Liver (tissue), 9 donors: ENCODE measurements around the gene CT47C1. TPM values are rescaled to one million over a fixed set of nuclear protein-coding genes. Genes with fewer than 3 reads are reported as not detected.

Experiments
- DNase-seq: peaks from one replicate; pipeline ENCODE4 v3.0.0-alpha.2; 2017; ENCODE audit warnings: low spot score
- H3K27ac ChIP-seq, 2 donors: one replicate each; pipeline ENCODE4 v1.7.0; 2013; ENCODE audit warnings: inconsistent platforms in 2 of 2, low read length in 2 of 2, control low read depth in 1 of 2, low read depth in 1 of 2, mild to moderate bottlenecking in 1 of 2
- H3K27me3 ChIP-seq, 4 donors: one replicate each; pipeline versions ENCODE4 v1.6.1 to v1.7.0; 2013; ENCODE audit warnings: low read length in 3 of 4, inconsistent platforms in 1 of 4, mild to moderate bottlenecking in 1 of 4, moderate library complexity in 1 of 4; ENCODE audit not compliant: control insufficient read depth in 4 of 4, insufficient read depth in 4 of 4
- H3K36me3 ChIP-seq, 4 donors: one replicate each; pipeline versions ENCODE4 v1.6.1 to v1.7.0; 2013; ENCODE audit warnings: low read length in 3 of 4, mild to moderate bottlenecking in 3 of 4, low read depth in 1 of 4, moderate library complexity in 1 of 4; ENCODE audit not compliant: control insufficient read depth in 4 of 4, insufficient read depth in 3 of 4
- H3K4me1 ChIP-seq, 4 donors: one replicate each; pipeline versions ENCODE4 v1.6.1 to v1.7.0; 2013; ENCODE audit warnings: low read length in 3 of 4, mild to moderate bottlenecking in 3 of 4, moderate library complexity in 1 of 4; ENCODE audit not compliant: control insufficient read depth in 4 of 4, insufficient read depth in 4 of 4
- H3K4me3 ChIP-seq, 3 donors: one replicate each; pipeline versions ENCODE4 v1.6.1 to v1.7.0; 2013; ENCODE audit warnings: low read length in 3 of 3, control low read depth in 1 of 3, low read depth in 1 of 3, mild to moderate bottlenecking in 1 of 3
- H3K9ac ChIP-seq, 2 donors: one replicate each; pipeline ENCODE4 v1.7.0; 2013; ENCODE audit warnings: low read length in 2 of 2, mild to moderate bottlenecking in 2 of 2, moderate library complexity in 2 of 2, control low read depth in 1 of 2, low read depth in 1 of 2
- H3K9me3 ChIP-seq, 4 donors: one replicate each; pipeline versions ENCODE4 v1.6.1 to v1.7.0; 2013; ENCODE audit warnings: low read length in 3 of 4; ENCODE audit not compliant: control insufficient read depth in 4 of 4
- EGR1 ChIP-seq, 2 donors: IDR thresholded peaks; 2 replicates each; pipeline ENCODE4 v1.6.1; 2016 to 2018; ENCODE audit warnings: antibody characterized with exemption in 2 of 2, low read depth in 2 of 2
- FOXA1 ChIP-seq: IDR thresholded peaks from 2 replicates; pipeline ENCODE4 v1.6.1; 2016; ENCODE audit warnings: antibody characterized with exemption
- FOXA2 ChIP-seq: IDR thresholded peaks from 2 replicates; pipeline ENCODE4 v1.6.1; 2016; ENCODE audit warnings: antibody characterized with exemption
- HNF4A ChIP-seq, 2 donors: conservative IDR thresholded peaks; 2 replicates each; pipeline ENCODE4 v1.6.1; 2016; ENCODE audit warnings: antibody characterized with exemption in 2 of 2, mild to moderate bottlenecking in 2 of 2
- NR2F2 ChIP-seq: IDR thresholded peaks from 2 replicates; pipeline ENCODE4 v1.6.1; 2016; ENCODE audit warnings: antibody characterized with exemption
- RXRA ChIP-seq, 2 donors: IDR thresholded peaks; 2 replicates each; pipeline ENCODE4 v1.6.1; 2017 to 2018; ENCODE audit warnings: antibody characterized with exemption in 2 of 2, mild to moderate bottlenecking in 1 of 2
- SP1 ChIP-seq: IDR thresholded peaks from 2 replicates; pipeline ENCODE4 v1.6.1; 2018; ENCODE audit warnings: antibody characterized with exemption, mild to moderate bottlenecking
- TAF1 ChIP-seq: conservative IDR thresholded peaks from 2 replicates; pipeline ENCODE4 v1.6.1; 2016; ENCODE audit warnings: antibody characterized with exemption, mild to moderate bottlenecking
- YY1 ChIP-seq: IDR thresholded peaks from 2 replicates; pipeline ENCODE4 v1.6.1; 2016; ENCODE audit warnings: antibody characterized with exemption, mild to moderate bottlenecking
- WGBS: extraction: QIAGEN DNeasy Blood & Tissue Kit; methylation state at CpG from one replicate; pipeline ENCODE4 v1.1.7; 2013; 5-methylcytosine and 5-hydroxymethylcytosine counted together
- polyA plus RNA-seq, 2 donors: library from polyadenylated mRNA; stranded (reverse) in 1 of 2; unstranded in 1 of 2; fragments of 200-250 nt in 1 of 2; fragments of >200 nt in 1 of 2; fragmentation: Nextera tagmentation in 1 of 2; extraction: Ambion mirVana in 1 of 2; gene quantifications; one replicate each; pipeline versions ENCODE4 v1.2.1 to v1.2.3, GENCODE V29; 2013 to 2015
- total RNA-seq, 2 donors: library from RNA; depleted of rRNA; stranded (reverse); fragments of >200 nt; gene quantifications; one replicate each; pipeline ENCODE4 v1.2.3, GENCODE V29; 2014
- TF ChIP-seq, protein P1 (sequence below): IDR thresholded peaks from 2 replicates; pipeline ENCODE4 v1.6.1; 2016; ENCODE audit warnings: antibody characterized with exemption, mild to moderate bottlenecking
- TF ChIP-seq, protein P2 (sequence below): IDR thresholded peaks from 2 replicates; pipeline ENCODE4 v1.6.1; 2016; ENCODE audit warnings: antibody characterized with exemption
- TF ChIP-seq, protein P3 (sequence below): IDR thresholded peaks from 2 replicates; pipeline ENCODE4 v1.6.1; 2016; ENCODE audit warnings: antibody characterized with exemption
- TF ChIP-seq, protein P4 (sequence below): IDR thresholded peaks from 2 replicates; pipeline ENCODE4 v1.6.1; 2016; ENCODE audit warnings: antibody characterized with exemption
- donor health status: healthy.
- donor health status: healthy.
- donor health status: healthy.
- donor health status: healthy.
- donor health status: healthy.

CT47C1 gene
- total and polyA plus RNA-seq, 4 donors = not detected

DNA sequence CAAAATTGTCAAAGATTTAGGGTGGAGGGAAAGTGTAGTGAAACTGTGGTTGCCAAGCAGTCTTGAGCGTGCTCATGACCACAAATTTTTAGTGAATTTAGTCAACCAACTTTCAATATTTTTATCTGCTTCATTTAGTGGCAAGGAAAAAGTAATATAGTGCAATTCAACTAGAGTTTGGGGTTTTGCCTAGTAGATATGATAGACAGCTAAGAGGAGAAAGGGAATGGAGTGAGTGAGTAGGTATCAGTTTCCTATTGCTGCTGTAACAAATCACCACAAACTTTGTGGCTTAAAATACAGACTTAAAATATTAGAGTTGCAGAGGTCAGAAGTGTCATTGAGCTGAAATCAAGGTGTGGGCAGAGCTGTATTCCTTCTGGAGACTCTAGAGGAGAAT, 3.7 kb upstream of the CT47C1 start:
- Histone ChIP-seq H3K27ac (no peak overlapping the region), H3K36me3 (no peaks in the 10 kb centered on the region), H3K9me3 (no peaks in the 10 kb centered on the region), H3K27me3 (peaks cover 0 to 2% (median 0%) of the 10 kb centered on the region in 4 donors), H3K4me3 (no peak overlapping the region), H3K9ac (no peak overlapping the region), H3K4me1 (no peaks in the 10 kb centered on the region)
- no peak for TF ChIP-seq TAF1
- no peak for TF ChIP-seq YY1
- TF ChIP-seq NR2F2 = no peak
- TF ChIP-seq SP1 = no peak
- no peak for TF ChIP-seq EGR1 (IDR thresholded peaks at IDR 0.05; ENCODE audit: low read depth in 2 of 2)
- no peak for TF ChIP-seq FOXA1
- TF ChIP-seq HNF4A (conservative IDR thresholded peaks at IDR 0.05) = no peak
- TF ChIP-seq, protein P1, sequence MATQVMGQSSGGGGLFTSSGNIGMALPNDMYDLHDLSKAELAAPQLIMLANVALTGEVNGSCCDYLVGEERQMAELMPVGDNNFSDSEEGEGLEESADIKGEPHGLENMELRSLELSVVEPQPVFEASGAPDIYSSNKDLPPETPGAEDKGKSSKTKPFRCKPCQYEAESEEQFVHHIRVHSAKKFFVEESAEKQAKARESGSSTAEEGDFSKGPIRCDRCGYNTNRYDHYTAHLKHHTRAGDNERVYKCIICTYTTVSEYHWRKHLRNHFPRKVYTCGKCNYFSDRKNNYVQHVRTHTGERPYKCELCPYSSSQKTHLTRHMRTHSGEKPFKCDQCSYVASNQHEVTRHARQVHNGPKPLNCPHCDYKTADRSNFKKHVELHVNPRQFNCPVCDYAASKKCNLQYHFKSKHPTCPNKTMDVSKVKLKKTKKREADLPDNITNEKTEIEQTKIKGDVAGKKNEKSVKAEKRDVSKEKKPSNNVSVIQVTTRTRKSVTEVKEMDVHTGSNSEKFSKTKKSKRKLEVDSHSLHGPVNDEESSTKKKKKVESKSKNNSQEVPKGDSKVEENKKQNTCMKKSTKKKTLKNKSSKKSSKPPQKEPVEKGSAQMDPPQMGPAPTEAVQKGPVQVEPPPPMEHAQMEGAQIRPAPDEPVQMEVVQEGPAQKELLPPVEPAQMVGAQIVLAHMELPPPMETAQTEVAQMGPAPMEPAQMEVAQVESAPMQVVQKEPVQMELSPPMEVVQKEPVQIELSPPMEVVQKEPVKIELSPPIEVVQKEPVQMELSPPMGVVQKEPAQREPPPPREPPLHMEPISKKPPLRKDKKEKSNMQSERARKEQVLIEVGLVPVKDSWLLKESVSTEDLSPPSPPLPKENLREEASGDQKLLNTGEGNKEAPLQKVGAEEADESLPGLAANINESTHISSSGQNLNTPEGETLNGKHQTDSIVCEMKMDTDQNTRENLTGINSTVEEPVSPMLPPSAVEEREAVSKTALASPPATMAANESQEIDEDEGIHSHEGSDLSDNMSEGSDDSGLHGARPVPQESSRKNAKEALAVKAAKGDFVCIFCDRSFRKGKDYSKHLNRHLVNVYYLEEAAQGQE = no peak
- TF ChIP-seq FOXA2 = no peak
- TF ChIP-seq, protein P2, sequence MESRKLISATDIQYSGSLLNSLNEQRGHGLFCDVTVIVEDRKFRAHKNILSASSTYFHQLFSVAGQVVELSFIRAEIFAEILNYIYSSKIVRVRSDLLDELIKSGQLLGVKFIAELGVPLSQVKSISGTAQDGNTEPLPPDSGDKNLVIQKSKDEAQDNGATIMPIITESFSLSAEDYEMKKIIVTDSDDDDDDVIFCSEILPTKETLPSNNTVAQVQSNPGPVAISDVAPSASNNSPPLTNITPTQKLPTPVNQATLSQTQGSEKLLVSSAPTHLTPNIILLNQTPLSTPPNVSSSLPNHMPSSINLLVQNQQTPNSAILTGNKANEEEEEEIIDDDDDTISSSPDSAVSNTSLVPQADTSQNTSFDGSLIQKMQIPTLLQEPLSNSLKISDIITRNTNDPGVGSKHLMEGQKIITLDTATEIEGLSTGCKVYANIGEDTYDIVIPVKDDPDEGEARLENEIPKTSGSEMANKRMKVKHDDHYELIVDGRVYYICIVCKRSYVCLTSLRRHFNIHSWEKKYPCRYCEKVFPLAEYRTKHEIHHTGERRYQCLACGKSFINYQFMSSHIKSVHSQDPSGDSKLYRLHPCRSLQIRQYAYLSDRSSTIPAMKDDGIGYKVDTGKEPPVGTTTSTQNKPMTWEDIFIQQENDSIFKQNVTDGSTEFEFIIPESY = no peak
- TF ChIP-seq, protein P3, sequence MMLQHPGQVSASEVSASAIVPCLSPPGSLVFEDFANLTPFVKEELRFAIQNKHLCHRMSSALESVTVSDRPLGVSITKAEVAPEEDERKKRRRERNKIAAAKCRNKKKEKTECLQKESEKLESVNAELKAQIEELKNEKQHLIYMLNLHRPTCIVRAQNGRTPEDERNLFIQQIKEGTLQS = no peak
- WGBS = 92% methylated on average over 1 of the region's 1 CpG
- DNase-seq = no peak

DNA sequence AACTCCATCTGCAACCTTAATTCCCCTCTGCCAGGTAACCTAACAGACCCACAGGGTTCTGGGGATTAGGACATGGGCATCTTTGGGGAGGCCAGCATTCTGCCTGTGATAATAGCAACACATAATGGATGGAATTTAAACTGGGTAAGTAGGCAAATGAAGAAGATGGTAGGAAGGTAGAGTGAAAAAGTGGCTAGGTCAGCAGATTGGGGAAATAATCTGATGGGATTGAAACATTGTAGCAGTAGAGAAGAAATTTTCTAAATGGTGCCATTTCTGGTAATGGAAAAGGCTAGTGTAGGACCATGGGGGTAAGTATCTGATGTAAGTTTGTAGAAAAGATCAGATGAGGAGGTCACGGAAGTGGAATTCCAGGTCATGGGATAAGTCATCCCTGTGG, 3.0 kb upstream of the CT47C1 start:
- DNase-seq = no peak
- no peaks in the 10 kb centered on the region for H3K4me1 ChIP-seq
- WGBS = 91% methylated on average over 1 of the region's 1 CpG
- no peak overlapping the region for H3K4me3 ChIP-seq
- H3K9me3 ChIP-seq = no peaks in the 10 kb centered on the region
- no peaks in the 10 kb centered on the region for H3K36me3 ChIP-seq
- no peak overlapping the region for H3K27ac ChIP-seq
- H3K27me3 ChIP-seq = peaks cover 0 to 2% (median 0%) of the 10 kb centered on the region in 4 donors
- no peak overlapping the region for H3K9ac ChIP-seq
- TF ChIP-seq RXRA (IDR thresholded peaks at IDR 0.05) (no peak), FOXA2 (no peak), NR2F2 (no peak), EGR1 (IDR thresholded peaks at IDR 0.05; ENCODE audit: low read depth in 2 of 2) (no peak), FOXA1 (no peak), SP1 (no peak)
- TF ChIP-seq, protein P4, sequence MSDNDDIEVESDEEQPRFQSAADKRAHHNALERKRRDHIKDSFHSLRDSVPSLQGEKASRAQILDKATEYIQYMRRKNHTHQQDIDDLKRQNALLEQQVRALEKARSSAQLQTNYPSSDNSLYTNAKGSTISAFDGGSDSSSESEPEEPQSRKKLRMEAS = no peak
- TF ChIP-seq, protein P3 = no peak
